GM23338 (cell line): ENCODE results near the gene SLC2A9. TPM values are rescaled to one million over a fixed set of nuclear protein-coding genes. Genes with fewer than 3 reads are reported as not detected.

Source experiments
- ATAC-seq: fragments of 200-7000 bp; cut with Tn5 transposase; 3 replicates; pipeline ENCODE4 v1.9.1; 2020
- DNase-seq: peaks from one replicate; pipeline ENCODE4 v3.0.0-alpha.2; 2015; ENCODE audit warnings: low spot score
- H2AFZ ChIP-seq: fragments of 200-600 bp; sonication (generic); 2 replicates; pipeline ENCODE4 v1.8.0; 2016; ENCODE audit warnings: antibody characterized with exemption, mild to moderate bottlenecking, moderate library complexity
- H3F3A ChIP-seq: fragments of 200-600 bp; sonication (generic); replicated peaks from 2 replicates; pipeline ENCODE4 v1.8.0; 2017; ENCODE audit warnings: antibody characterized with exemption, mixed run types, low read depth
- H3K27ac ChIP-seq: fragments of 200-600 bp; sonication (generic); 2 replicates; pipeline ENCODE4 v1.6.1; 2016; ENCODE audit warnings: low read depth
- H3K27me3 ChIP-seq: fragments of 200-600 bp; sonication (generic); 2 replicates; pipeline ENCODE4 v1.8.0; 2016; ENCODE audit warnings: mild to moderate bottlenecking, mixed run types, moderate library complexity; ENCODE audit not compliant: insufficient read depth
- H3K36me3 ChIP-seq: fragments of 200-600 bp; sonication (generic); 2 replicates; pipeline ENCODE4 v1.8.0; 2016; ENCODE audit warnings: mild to moderate bottlenecking; ENCODE audit not compliant: insufficient read depth
- H3K4me1 ChIP-seq: fragments of 200-600 bp; sonication (generic); 2 replicates; pipeline ENCODE4 v1.8.0; 2016; ENCODE audit warnings: mild to moderate bottlenecking, moderate library complexity; ENCODE audit not compliant: insufficient read depth
- H3K4me2 ChIP-seq: fragments of 200-600 bp; sonication (generic); 2 replicates; pipeline ENCODE4 v1.7.1; 2017; ENCODE audit warnings: mixed run types
- H3K4me3 ChIP-seq: fragments of 200-600 bp; sonication (generic); 2 replicates; pipeline ENCODE4 v1.6.1; 2016; ENCODE audit warnings: mixed run types
- H3K79me2 ChIP-seq: fragments of 200-600 bp; sonication (generic); replicated peaks from 2 replicates; pipeline ENCODE4 v1.8.0; 2017; ENCODE audit warnings: mild to moderate bottlenecking; ENCODE audit not compliant: insufficient read depth
- H3K9me2 ChIP-seq: fragments of 200-600 bp; sonication (generic); 2 replicates; pipeline ENCODE4 v1.8.0; 2017; ENCODE audit not compliant: insufficient read depth
- H4K20me1 ChIP-seq: fragments of 200-600 bp; sonication (generic); replicated peaks from 2 replicates; pipeline ENCODE4 v1.8.0; 2017; ENCODE audit warnings: mild to moderate bottlenecking; ENCODE audit not compliant: insufficient read depth
- H3K27ac Mint-ChIP-seq: 2 replicates; pipeline ENCODE4 v1.8.0; 2020; ENCODE audit warnings: inconsistent platforms, mild to moderate bottlenecking, moderate library complexity, mixed read lengths
- H3K27me3 Mint-ChIP-seq: 3 replicates; pipeline ENCODE4 v1.8.0; 2022; ENCODE audit warnings: low read depth, mild to moderate bottlenecking, moderate library complexity, mixed read lengths, inconsistent platforms; ENCODE audit not compliant: insufficient read depth, poor library complexity
- H3K36me3 Mint-ChIP-seq: 3 replicates; pipeline ENCODE4 v1.8.0; 2021; ENCODE audit warnings: low read depth, mild to moderate bottlenecking, inconsistent platforms, moderate library complexity, mixed read lengths
- H3K4me1 Mint-ChIP-seq: 3 replicates; pipeline ENCODE4 v1.8.0; 2020; ENCODE audit warnings: mild to moderate bottlenecking, inconsistent platforms, mixed read lengths
- H3K4me3 Mint-ChIP-seq: 3 replicates; pipeline ENCODE4 v1.8.0; 2021; ENCODE audit warnings: moderate library complexity, mild to moderate bottlenecking, inconsistent platforms, mixed read lengths
- H3K9me3 Mint-ChIP-seq: 3 replicates; pipeline ENCODE4 v1.8.0; 2020; ENCODE audit warnings: moderate library complexity, mild to moderate bottlenecking, inconsistent platforms, mixed read lengths
- CREB1 ChIP-seq: fragments of 250-450 bp; sonication (Bioruptor Pico); IDR thresholded peaks from 2 replicates; pipeline ENCODE4 v1.5.0; 2020; ENCODE audit warnings: low read depth, mild to moderate bottlenecking, moderate library complexity
- CTCF ChIP-seq, 2 experiments: fragments of 200-600 bp in 1 of 2; sonication (generic) in 1 of 2; conservative IDR thresholded peaks; 2 replicates each; pipeline versions ENCODE4 v1.5.1 to v1.6.1; 2016 to 2017; ENCODE audit warnings: antibody characterized with exemption in 2 of 2, low read depth in 2 of 2, mild to moderate bottlenecking in 2 of 2, moderate library complexity in 1 of 2
- ETS1 ChIP-seq: IDR thresholded peaks from 2 replicates; pipeline ENCODE4 v1.6.1; 2016; ENCODE audit warnings: antibody characterized with exemption
- EZH2 ChIP-seq: fragments of 200-600 bp; sonication (generic); IDR thresholded peaks from one replicate; pipeline ENCODE4 v1.8.0; 2017; ENCODE audit warnings: antibody characterized with exemption, mild to moderate bottlenecking, low read depth; ENCODE audit not compliant: unreplicated experiment
- EZH2phosphoT487 ChIP-seq: fragments of 200-600 bp; sonication (generic); IDR thresholded peaks from one replicate; pipeline ENCODE4 v1.8.1; 2018; ENCODE audit warnings: antibody characterized with exemption; ENCODE audit not compliant: unreplicated experiment
- JUNB ChIP-seq: IDR thresholded peaks from one replicate; pipeline ENCODE4 v1.6.1; 2016; ENCODE audit warnings: antibody characterized with exemption; ENCODE audit not compliant: unreplicated experiment
- NANOG ChIP-seq: IDR thresholded peaks from 2 replicates; pipeline ENCODE4 v1.6.1; 2016; ENCODE audit warnings: antibody characterized with exemption, borderline replicate concordance
- POLR2AphosphoS5 ChIP-seq: IDR thresholded peaks from 2 replicates; pipeline ENCODE4 v1.6.1; 2016; ENCODE audit warnings: antibody characterized with exemption, low read depth
- STAT1 ChIP-seq: IDR thresholded peaks from one replicate; pipeline ENCODE4 v1.6.1; 2016; ENCODE audit warnings: antibody characterized with exemption; ENCODE audit not compliant: unreplicated experiment
- ZNF114 ChIP-seq: fragments of 250-450 bp; sonication (Bioruptor Pico); IDR thresholded peaks from 2 replicates; pipeline ENCODE4 v1.5.0; 2020; ENCODE audit warnings: mild to moderate bottlenecking, moderate library complexity
- ZNF331 ChIP-seq: fragments of 250-450 bp; sonication (Bioruptor Pico); IDR thresholded peaks from 2 replicates; pipeline ENCODE4 v1.5.0; 2020; ENCODE audit warnings: low read depth, mild to moderate bottlenecking, moderate library complexity
- ZNF462 ChIP-seq: fragments of 250-450 bp; sonication (Bioruptor Pico); IDR thresholded peaks from 2 replicates; pipeline ENCODE4 v1.5.0; 2020; ENCODE audit warnings: mild to moderate bottlenecking, moderate library complexity
- polyA plus RNA-seq: library from polyadenylated mRNA; unstranded; fragments of >200 nt; fragmentation: Nextera tagmentation; extraction: Ambion mirVana; gene quantifications from 2 replicates; pipeline ENCODE4 v1.2.1, GENCODE V29; 2016
- total RNA-seq: library from RNA; depleted of rRNA; stranded (reverse); fragments of >200 nt; shearing (Covaris generic); gene quantifications from 2 replicates; pipeline ENCODE4 v1.2.3, GENCODE V29; 2014
- TF ChIP-seq, protein P1 (sequence below): IDR thresholded peaks from one replicate; pipeline ENCODE4 v1.6.1; 2018; ENCODE audit warnings: antibody characterized with exemption; ENCODE audit not compliant: unreplicated experiment

Gene SLC2A9
- total and polyA plus RNA-seq, 2 experiments from 2014 or later: 0.21 to 0.40 TPM

GRCh38 chr4:9942921-9943600 is 78.2 kb downstream of the SLC2A9 start:
- peaks cover 26% of the 10 kb centered on the region for H3K4me1 Mint-ChIP-seq
- Histone ChIP-seq H3K4me2 (no peak overlapping the region), H3K79me2 (no peaks in the 10 kb centered on the region), H4K20me1 (no peaks in the 10 kb centered on the region), H3K9me2 (no peaks in the 10 kb centered on the region), H3K36me3 (no peaks in the 10 kb centered on the region), H3K27ac (no peak overlapping the region), H2AFZ (no peak overlapping the region), H3K4me1 (peaks cover 16% of the 10 kb centered on the region), H3K27me3 (no peaks in the 10 kb centered on the region), H3F3A (no peaks in the 10 kb centered on the region), H3K4me3 (no peak overlapping the region)
- H3K9me3 Mint-ChIP-seq: no peaks in the 10 kb centered on the region
- no peak overlapping the region for H3K27ac Mint-ChIP-seq
- H3K27me3 Mint-ChIP-seq: peaks cover 6% of the 10 kb centered on the region
- H3K36me3 Mint-ChIP-seq: no peaks in the 10 kb centered on the region
- DNase-seq (no peak), ATAC-seq (no peak)
- TF ChIP-seq POLR2AphosphoS5 (no peak), STAT1 (no peak), ZNF462 (CRISPR knock-in tag) (no peak), CREB1 (no peak), EZH2phosphoT487 (no peak), NANOG (no peak), EZH2 (no peak), CTCF (conservative IDR thresholded peaks at IDR 0.05; ENCODE audit: low read depth in 2 of 2) (no peak), ETS1 (no peak), JUNB (no peak), ZNF331 (CRISPR knock-in tag) (no peak), ZNF114 (CRISPR knock-in tag) (no peak)
- TF ChIP-seq, protein P1, sequence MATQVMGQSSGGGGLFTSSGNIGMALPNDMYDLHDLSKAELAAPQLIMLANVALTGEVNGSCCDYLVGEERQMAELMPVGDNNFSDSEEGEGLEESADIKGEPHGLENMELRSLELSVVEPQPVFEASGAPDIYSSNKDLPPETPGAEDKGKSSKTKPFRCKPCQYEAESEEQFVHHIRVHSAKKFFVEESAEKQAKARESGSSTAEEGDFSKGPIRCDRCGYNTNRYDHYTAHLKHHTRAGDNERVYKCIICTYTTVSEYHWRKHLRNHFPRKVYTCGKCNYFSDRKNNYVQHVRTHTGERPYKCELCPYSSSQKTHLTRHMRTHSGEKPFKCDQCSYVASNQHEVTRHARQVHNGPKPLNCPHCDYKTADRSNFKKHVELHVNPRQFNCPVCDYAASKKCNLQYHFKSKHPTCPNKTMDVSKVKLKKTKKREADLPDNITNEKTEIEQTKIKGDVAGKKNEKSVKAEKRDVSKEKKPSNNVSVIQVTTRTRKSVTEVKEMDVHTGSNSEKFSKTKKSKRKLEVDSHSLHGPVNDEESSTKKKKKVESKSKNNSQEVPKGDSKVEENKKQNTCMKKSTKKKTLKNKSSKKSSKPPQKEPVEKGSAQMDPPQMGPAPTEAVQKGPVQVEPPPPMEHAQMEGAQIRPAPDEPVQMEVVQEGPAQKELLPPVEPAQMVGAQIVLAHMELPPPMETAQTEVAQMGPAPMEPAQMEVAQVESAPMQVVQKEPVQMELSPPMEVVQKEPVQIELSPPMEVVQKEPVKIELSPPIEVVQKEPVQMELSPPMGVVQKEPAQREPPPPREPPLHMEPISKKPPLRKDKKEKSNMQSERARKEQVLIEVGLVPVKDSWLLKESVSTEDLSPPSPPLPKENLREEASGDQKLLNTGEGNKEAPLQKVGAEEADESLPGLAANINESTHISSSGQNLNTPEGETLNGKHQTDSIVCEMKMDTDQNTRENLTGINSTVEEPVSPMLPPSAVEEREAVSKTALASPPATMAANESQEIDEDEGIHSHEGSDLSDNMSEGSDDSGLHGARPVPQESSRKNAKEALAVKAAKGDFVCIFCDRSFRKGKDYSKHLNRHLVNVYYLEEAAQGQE: no peak
- H3K4me3 Mint-ChIP-seq: no peak overlapping the region
